T-helper 1 cell (primary cell): Measurements from ENCODE around the gene RNF213.

Experiments
- DNase-seq, 5 donors: peaks; one replicate each; pipeline ENCODE4 v3.0.0-alpha.2; 2012 to 2020

The RNF213 gene

DNA sequence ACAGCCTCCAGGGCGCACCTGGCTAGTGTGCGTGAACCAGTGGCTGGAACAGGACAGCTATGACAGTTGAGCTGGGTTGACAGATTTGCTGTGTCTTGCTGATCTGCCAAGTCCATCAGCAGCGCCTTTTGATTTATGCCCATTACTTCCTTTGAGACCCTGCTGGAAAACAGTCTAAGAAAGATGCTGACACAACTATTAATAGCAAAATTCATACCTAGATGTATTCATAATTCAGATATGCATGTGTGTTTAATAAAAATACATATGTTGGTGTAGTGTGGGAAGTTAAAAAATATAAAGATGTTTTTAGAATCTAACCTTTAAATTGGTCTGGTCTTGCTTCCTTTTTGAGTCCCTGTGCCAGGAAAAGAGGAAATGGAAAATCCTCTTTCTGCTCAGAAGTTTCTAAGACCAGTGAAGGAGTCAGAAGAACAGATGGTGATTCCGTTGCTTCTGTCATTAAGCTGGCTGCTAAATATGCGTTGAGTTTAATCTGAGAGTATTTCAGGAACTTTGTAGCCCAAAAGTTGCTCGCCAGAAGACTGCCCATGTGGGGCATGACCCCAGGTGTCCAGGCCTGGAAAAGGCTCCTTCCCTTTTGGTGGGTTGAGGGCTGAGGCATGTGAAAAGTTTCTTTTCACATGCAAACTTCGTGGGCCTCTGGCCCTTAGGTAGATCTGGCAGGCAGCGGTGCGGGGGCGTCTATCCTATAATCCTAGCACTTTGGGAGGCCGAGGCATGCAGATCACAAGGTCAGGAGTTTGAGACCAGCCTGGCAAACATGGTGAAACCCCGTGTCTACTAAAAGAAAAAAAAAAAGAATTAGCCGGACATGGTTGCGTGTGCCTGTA, 114.3 kb downstream of the RNF213 start:
- no peak for DNase-seq

DNA sequence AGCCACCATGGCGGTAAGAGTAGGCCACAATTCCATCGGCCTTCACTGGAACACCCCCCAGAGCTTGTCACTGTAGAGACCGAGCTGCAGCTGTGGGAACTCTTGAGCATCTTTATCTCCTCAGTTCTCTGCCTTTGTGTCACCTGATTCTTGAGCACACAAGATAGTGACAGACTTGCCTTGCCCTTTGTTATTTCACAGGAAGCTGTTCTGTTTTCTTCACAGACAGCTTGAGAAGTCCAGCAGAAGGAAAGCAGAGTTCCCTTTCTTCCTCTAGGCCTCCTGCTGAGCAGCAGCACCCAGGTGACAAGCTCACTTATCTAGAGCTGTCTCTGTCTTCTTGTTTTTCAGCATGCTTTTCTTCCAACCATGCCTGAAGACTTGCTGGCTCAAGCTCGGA, 115.9 kb downstream of the RNF213 start:
- DNase-seq: no peak

DNA sequence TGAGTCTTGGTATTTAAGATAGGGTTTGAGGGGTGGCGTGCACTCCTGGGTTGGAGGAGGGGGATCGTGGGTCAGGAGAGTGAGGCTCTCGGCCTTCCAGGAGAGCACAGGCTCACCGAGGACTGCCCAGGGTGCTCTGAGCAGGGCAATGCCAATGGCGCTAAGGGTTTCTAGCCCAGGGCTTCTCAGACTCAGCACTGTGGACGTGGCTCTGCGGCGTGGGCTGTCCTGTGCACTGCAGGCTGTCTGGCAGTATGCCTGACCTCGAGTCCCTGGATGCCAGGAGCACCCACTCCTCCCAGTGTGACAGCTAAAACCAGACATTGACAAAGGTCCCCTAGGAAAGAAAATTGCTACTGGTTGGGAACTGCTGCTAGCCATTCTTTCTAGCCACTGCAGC, 117.1 kb downstream of the RNF213 start:
- no peak for DNase-seq

DNA sequence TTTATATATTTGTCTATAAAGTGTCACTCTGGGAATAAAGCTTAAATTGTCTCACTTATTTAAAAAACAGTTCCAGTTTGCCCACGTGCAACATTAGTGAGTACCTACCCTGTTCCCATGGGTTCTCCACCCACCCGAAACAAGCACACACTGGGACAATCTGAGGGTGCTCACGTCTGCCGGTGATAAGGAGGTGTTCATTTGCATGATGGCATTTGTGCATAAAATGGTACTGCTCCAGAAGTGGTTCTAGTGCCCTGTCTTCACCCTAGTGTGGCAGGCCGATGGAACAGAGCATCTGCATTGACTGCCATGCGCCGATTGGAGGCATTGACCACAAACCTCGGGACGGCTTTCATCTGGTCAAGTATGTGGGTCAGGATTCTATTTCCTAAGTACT, 118.7 kb downstream of the RNF213 start:
- DNase-seq: no peak

DNA sequence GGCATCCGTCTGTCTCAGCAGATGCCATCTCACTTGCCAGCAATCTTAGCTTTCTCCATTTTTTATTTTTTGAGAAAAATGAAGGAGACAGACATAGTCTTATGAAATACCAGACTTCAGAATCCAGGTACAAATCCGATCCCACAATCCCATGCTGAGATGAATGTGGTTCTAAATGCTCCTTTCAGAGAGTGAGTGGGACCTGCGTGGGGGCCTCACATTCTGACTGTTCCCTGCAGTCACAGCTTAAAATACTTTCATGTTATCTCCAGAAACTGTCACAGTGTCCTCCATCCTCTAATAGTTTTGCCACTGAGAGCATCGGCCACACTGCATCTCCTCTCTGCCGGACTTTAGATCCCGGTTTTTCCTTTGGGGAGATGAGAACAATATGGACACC, 119.4 kb downstream of the RNF213 start:
- DNase-seq: no peak

DNA sequence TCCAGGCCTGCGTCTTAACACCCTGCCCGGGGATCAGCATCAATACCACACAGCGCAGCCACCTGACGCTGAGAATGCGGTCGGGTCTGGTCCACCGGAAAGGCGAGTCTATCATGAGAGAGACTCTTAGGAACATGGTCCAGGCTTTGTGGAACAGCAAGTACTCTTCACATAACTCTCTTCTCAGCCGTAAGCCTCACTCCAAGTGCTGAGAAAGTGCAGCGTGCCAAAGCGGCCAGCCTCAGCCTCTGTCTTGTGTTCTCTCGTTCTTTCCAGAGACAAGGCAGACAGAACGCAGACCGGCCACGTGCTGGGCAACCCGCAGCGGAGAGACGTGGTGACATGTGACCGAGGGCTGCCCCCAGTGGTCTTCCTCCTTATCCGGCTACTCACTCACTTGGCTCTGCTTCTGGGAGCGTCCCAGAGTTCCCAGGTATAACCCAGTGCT, 119.9 kb downstream of the RNF213 start:
- DNase-seq: no peak

DNA sequence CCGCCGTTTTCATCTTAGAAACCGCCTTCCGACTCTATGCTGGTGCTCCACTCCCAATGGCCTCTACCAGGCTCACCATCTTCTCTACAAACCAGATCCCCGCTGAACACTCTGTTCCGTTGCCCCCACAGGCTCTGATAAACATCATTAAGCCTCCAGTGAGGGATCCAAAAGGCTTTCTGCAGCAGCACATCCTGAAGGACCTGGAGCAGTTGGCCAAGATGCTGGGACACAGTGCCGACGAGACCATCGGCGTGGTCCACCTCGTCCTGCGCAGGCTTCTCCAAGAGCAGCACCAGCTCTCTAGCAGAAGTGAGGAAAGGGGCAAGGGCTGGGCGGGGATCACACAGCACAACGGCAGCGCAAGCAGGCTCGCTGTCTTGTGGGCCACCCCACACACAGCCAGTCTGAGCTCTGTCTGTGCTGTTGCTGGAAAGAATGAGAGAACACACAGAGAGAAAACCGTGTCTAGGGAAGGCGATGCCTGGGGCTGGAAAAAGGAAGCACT, 120.8 kb downstream of the RNF213 start:
- no peak for DNase-seq

DNA sequence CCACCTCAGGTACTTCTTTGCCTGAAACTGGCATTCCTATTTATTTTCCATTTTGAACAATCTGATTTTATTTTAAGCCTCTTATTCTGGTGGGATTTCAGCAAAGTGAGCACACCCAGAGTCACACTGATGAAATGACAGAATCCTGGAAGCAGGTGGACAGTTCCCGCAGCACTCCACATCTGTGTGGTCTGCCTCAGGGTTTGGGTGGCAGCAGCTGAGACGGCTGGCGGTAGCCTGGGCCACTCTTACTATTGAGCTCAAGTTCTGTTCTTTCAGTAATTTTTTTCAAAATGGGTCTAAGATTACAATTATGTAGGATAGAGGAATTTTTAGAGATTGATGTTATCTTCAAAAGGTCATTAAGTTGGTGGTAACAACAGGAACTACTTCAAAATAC, 121.8 kb downstream of the RNF213 start:
- no peak for DNase-seq

DNA sequence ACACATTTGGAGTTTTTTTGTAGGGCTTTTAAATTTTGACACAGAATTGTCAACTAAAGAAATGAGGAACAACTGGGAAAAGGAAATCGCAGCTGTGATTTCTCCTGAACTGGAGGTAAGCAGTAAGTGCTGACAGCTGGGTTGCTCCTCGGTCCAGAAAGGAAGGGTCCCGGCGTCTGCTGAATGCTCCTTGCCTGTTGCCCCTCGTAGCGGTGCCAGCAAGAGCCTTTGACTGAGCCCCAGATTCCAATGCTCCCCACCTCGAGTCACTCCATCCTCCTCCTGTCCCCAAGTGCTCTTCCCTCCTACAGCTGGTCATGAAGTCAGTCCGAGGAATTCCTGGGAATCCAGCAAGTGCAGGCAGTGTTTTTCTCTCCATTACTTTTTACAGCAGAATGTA, 122.3 kb downstream of the RNF213 start:
- no peak for DNase-seq

DNA sequence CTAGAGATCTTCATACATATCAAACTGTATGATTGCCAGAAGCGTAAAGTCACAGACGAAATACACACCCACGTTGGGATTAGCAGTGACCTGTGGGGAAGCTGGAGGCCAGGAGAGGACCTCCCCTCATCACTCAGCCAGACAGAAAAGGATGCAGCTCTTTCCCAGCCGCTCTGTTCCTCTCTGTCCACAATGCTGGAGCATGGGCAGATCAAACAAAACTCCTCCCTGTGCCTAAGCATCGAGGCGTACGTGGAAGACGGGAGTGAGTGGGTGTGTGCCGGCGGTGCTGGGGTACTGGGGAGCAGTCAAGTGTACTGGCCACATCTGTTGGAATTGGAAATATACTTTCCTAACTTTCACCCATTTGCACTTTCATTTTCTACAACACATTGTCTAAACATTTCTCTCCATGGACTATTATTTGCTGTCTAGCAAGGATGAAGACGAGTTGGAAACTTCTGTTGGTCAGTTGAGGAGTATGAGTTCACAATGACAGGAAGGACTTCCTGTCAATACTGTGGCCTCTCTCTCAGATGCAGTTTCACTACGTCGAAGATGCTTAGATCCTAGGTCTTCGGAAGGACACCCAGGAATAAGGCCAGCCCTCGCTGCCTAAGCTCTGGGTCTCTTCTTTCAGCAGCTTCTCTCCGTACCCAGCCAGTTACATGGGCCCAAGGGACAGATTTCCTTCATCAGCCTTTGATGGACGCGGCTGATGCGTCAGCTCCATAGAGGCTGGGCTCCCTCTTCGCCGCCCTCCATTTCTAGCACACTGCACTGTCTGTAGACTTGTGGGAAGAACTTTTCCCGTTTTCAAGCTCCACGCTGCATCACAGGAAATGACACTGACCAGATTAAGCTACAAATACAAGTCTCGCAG, 123.7 kb downstream of the RNF213 start:
- DNase-seq: no peak

DNA sequence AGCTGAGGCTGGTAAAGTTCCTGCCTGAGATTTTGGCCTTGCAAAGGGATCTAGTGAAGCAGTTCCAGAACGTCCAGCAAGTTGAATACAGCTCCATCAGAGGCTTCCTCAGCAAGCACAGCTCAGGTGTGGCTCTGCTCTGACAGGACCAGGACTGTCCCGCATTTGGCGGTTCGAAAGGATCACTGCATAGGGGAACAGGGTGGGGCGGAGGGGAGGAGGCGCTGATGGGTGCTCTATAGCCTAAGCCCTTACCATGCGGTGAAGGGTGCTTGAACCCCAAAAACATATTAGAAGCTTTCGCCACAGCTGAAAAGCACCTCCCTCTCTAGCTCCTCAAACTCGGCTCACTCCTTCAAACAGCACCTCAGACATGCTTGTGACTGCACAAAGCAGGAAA, 124.4 kb downstream of the RNF213 start:
- no peak for DNase-seq

DNA sequence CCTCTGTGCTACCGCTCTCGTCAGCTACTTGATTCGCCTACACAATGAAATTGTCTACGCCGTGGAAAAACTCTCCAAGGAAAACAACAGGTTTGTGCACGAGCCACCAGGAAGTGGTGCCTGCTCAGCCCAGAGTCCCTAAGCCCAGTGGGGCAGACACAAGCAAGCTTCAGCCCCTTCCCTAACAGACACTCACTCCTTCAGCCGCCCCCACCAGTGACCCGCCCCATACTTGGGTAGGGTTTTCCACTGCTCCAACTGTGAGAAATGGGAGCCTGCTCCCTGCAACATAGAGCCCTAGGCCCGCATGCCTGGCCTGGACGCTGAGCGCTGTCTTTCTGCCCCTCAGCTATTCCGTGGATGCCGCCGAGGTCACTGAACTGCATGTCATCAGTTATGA, 125.7 kb downstream of the RNF213 start:
- no peak for DNase-seq

DNA sequence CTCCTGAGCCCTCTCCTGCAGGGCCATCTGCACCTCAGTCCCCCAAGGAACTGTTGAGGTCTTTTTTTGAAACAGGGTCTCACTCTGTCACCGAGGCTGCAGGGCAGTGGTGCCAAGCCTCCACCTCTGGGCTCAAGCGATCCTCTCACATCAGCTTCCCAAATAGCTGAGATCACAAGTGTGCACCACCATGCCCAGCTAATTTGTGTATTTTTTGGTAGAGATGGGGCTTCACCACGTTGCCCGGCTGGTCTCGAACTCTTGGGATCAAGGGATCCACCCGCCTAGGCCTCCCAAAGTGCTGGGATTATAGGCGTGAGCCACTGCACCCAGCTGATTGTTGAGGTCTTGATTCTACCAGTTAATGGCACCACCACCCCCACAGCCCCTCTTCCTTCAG, 126.4 kb downstream of the RNF213 start:
- DNase-seq: no peak

DNA sequence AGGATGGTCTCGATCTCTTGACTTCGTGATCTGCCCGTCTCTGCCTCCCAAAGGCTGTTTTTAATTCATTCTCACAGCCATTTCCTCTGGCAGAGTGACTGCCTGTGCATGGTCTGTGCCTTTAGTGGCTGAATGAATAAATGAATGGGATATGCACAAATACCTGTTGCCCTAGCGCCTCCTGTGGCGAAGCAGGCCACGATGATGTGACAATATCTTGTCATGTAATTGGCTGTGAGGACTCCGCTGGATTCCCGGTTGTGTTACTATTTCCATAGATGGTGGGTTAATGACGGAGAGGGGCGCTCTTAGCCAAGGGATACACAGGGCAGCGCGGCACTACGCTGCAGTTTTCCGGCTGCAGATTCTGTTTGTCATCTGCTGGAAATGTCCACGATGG, 127.5 kb downstream of the RNF213 start:
- no peak for DNase-seq

DNA sequence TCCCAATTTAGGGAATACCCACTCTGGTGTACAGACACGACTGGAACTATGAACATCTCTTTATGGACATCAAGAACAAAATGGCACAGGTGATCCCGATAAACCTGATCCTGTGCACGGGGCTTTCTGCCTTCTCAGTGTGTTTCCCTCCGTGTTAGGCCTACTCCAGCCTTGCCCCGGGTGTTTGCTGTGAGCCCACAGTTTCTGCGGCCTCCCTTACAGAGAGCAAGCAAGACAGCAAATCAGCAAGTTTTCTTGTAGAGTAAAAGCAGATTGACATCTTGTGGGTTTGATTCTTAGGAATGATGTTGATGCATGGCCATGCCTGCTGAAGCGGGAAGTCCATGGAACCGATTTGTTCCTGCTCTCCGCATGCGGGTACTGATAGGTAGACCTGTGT, 127.9 kb downstream of the RNF213 start:
- no peak for DNase-seq

DNA sequence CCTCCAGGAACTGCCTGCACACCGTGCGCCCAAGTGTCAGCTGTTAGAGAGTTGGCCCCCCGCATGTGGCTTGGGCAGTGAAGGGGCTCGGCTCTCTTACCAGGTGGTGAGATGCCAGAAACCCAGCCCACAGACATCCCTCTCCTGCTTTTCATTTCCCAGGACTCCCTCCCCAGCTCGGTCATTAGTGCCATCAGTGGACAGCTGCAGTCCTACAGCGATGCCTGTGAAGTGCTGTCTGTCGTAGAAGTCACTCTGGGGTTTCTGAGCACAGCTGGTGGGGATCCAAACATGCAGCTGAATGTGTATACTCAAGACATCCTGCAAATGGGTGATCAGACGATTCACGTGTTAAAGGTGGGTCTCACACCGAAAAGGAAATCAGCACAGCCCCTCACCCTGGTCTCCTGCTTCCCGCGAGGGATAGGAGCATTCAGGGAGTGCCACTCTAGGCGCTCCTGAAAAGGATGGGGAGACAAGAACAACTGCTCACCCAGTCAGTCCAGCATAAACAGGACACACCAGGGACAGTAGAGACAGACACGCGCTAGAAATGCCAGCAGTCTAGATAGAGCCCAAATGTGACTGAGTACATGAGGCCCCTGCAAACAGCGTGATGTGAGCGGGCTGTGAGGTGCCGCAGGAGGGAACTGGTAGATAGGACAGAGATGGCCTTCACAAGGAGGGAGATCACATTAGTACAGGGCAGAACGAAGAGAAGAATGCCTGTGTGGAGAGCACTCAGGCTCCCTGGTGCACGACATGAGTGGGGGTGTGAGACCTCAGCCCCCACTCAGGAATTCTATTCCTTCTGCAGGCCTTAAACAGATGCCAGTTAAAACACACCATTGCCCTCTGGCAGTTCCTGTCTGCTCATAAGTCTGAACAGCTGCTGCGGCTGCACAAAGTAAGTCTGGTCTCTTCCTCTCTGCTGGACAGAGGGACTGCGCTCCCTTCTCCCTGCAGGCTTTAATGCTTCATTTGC, 128.7 kb downstream of the RNF213 start:
- DNase-seq: no peak

DNA sequence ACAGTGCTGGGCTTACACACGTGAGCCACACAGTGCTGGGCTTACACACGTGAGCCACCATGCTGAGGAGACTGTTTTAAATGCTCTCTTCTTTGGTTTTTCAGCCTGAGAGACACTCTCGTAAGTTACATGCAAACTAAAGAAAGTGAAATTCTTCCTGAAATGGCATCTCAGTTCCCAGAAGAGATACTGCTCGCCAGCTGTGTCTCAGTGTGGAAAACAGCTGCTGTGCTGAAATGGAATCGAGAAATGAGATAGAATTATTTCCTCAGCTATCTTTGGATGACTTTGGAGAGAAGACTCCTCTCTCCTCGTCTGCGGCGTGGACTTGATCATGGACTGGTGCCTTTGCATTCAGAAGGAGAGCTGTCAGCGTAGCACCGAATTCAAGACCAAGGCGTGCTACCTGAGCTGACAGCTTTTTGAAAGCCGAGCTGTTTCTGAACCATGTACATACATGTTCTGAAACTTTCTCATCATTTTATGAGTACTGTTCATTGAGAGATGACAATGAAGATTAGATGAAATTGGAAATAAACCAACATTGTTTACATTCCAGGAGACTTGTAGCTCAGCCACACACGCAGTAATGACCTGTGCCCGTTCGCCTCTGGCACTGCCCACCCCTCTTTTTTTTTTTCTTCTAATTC, 132.7 kb downstream of the RNF213 start:
- DNase-seq: no peak

DNA sequence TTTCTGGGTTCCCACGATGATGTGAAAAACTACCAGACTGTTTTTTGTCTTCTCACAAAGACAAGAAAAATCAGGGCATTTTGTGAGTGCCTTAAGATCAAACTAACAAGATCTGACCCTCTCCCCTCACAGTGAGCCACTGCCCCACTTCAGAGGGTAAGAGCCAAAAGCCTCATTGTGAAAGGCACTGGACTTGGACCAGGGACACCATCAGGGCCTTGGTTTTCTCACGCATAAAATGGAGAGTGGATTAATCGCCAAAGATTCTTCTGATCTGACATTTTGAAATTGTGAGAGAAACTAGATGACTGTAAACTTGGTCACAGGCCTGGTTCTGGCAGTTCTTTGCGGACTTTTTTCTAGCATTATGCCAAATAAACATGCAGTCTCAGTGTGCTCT, 133.3 kb downstream of the RNF213 start:
- no peak for DNase-seq

DNA sequence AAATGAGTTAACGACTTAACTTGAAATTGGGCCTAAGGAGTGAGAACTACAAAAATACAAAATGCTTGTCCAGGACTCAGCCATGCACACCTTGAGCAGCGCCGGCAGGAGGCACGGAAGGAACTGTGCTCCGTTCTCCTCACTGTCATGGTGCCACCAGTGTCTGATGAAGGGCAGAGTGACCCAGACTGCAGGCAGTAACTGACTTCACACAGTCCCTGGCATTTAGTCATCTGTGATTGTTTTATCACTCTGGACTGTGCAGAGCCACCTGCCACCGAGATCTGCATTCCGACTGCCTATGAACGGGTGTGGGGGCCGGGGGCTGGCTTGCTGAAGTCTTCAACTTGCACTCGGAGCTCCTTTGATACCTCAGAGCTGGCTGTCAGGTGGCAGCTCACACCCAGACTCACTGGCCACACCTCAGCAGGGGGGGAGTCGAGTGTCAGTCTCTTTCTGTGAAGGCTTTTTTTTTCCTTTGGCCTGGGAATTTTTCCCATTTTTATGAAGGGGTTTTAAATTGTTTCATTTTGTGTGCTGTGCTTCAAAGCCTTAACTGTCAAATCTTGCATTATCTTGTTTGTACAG, 134.1 kb downstream of the RNF213 start:
- DNase-seq: no peak

DNA sequence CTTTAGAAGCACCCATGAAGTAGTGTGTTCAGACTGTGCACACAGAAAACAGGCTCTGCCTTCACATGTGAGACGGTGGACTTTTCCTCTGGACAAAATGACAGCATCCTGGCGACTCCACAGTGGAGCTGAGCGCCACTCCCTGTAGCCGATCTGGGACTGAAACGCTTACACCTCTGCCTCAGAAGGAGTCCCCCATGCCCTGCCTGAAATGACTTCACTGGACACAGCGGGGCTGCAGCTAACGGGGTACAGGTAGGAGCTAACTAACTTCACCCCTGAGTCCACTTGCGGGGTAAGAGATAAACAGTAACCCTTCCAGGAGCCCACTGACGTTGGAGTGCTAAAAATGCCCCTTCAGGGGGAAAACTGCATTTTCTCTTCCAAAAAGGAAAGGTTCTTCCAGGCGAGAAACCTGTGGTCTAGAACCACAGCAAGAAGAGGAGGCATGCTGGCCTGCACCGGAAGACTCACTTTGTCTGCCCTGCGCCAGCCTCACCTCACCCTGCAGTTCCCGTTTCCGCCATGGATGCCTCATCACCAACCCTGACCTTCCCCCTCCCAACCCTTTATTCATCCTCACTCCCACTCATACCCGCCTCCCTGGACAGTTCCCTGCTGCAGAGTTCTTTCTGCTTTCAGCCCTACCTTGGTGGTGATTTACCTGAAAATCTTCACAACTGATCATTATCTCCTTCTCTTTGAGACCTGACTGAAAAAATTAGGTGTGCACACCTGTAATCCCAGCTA, 134.9 kb downstream of the RNF213 start:
- DNase-seq: no peak
